Natural killer cell treated with Interleukin-12 subunit alpha and Interleukin-12 subunit beta and Interleukin-15 and Interleukin-18, amount 100 ng/mL, for 72 hours (primary cell): Measurements from ENCODE around the gene HOXB9. TPM values are rescaled to one million over a fixed set of nuclear protein-coding genes. Genes with fewer than 3 reads are reported as not detected.

Experiments used
- ATAC-seq, 2 donors: fragments of 150-1000 bp; cut with Tn5 transposase in 1 of 2; sonication (Bioruptor Pico), chemical (Tn5 transposase) in 1 of 2; 2 replicates each; pipeline ENCODE4 v1.10.0; 2021
- DNase-seq: peaks from one replicate; pipeline ENCODE4 v3.0.0; 2022; ENCODE audit warnings: low spot score
- H3K27ac Mint-ChIP-seq, 2 donors: 1 replicate in 1 of 2; 2 replicates in 1 of 2; pipeline ENCODE4 v1.8.0; 2022; ENCODE audit warnings: mixed read lengths in 2 of 2, mild to moderate bottlenecking in 1 of 2, moderate library complexity in 1 of 2
- H3K27me3 Mint-ChIP-seq, 2 donors: 1 replicate in 1 of 2; 2 replicates in 1 of 2; pipeline ENCODE4 v1.8.0; 2022; ENCODE audit warnings: mixed read lengths in 2 of 2
- H3K36me3 Mint-ChIP-seq: one replicate; pipeline ENCODE4 v1.8.0; 2022; ENCODE audit warnings: mixed read lengths
- H3K4me1 Mint-ChIP-seq, 2 donors: 1 replicate in 1 of 2; 2 replicates in 1 of 2; pipeline ENCODE4 v1.8.0; 2022; ENCODE audit warnings: low read depth in 2 of 2, mixed read lengths in 2 of 2, mild to moderate bottlenecking in 1 of 2
- H3K4me3 Mint-ChIP-seq: one replicate; pipeline ENCODE4 v1.8.0; 2022; ENCODE audit warnings: mixed read lengths
- H3K9me3 Mint-ChIP-seq: 2 replicates; pipeline ENCODE4 v1.8.0; 2022; ENCODE audit warnings: mixed read lengths
- total RNA-seq, 2 donors: library from RNA; stranded (reverse); gene quantifications; one replicate each; pipeline ENCODE4 v1.2.3, GENCODE V29; 2022

The HOXB9 gene
- total RNA-seq, 2 donors from 2014 or later = 0.78 to 2.7 TPM

- Mint-ChIP-seq H3K27ac (no peak overlapping the region), H3K4me3 (no peak overlapping the region), H3K4me1 (peaks cover 6 to 8% of the 10 kb centered on the region in 2 donors), H3K27me3 (peaks cover 33 to 43% of the 10 kb centered on the region in 2 donors), H3K36me3 (no peaks in the 10 kb centered on the region), H3K9me3 (no peaks in the 10 kb centered on the region)
- ATAC-seq (no peak), DNase-seq (no peak)
Measured at GRCh38 chr17:48605409-48605919, 20.7 kb downstream of the HOXB9 start.

GRCh38 chr17:48604770-48605329 is 21.3 kb downstream of the HOXB9 start, which contains the start of gene HOXB6:
Gene HOXB6 (minus strand): TSS chr17:48604986. CDS start chr17:48598150, 6,836 bp downstream.
- Mint-ChIP-seq H3K4me1 (peaks cover 6 to 8% of the 10 kb centered on the region in 2 donors), H3K27me3 (peaks cover 40 to 49% of the 10 kb centered on the region in 2 donors), H3K9me3 (no peaks in the 10 kb centered on the region), H3K27ac (no peak within 1 kb of the TSS), H3K4me3 (peak within 1 kb of the TSS; percentile 52), H3K36me3 (no peaks in the 10 kb centered on the region)
- ATAC-seq (no peak), DNase-seq (no peak)

DNA sequence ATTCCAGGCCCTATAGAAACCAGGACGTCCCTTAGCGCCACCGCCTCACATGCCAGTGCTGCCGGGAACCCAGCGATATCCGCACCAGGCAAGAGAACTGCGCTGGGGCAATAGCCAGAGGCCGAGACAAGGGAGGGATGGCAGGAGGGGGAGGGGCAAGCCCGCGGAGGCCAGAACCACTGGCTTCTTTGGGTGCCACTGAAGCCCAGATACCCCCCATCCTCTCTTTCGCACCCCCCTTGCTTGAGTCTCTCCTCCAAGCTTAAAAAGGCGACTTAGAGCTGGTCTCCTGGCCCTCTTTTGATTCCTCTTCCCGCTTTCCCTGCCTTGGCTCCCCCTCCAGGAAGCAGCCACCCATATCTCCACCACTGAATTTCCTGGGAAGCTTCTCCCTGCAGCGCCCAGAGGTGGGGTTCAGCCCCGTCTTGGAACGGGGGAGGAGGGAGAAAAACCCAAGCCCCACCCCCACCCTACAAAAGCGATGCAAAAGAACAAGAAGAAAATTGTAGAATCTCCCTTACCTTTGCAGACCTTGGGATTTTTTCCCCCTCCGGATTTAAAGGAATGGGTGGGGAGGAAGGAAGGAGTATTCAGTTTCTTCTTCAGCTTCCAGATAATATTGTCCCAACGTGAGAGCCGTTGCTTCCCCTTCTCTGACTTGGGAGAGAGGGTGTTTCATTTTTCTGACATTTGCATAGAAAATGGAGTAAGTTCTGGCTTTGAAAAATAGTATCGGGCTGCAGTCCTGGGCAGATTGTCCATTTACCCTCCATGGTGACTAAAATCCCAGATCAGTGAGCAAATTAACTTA is 22.0 kb downstream of the HOXB9 start:
- H3K27ac Mint-ChIP-seq = no peak overlapping the region
- peaks cover 6 to 8% of the 10 kb centered on the region in 2 donors for H3K4me1 Mint-ChIP-seq
- DNase-seq (no peak), ATAC-seq (no peak)
- H3K36me3 Mint-ChIP-seq = no peaks in the 10 kb centered on the region
- peaks cover 45 to 56% of the 10 kb centered on the region in 2 donors for H3K27me3 Mint-ChIP-seq
- peak overlapping the region; percentile 52 for H3K4me3 Mint-ChIP-seq
- H3K9me3 Mint-ChIP-seq = no peaks in the 10 kb centered on the region

GRCh38 chr17:48601539-48602425 is 24.4 kb downstream of the HOXB9 start:
- H3K36me3 Mint-ChIP-seq = no peaks in the 10 kb centered on the region
- H3K27ac Mint-ChIP-seq = no peak overlapping the region
- no peak overlapping the region for H3K4me3 Mint-ChIP-seq
- no peak for DNase-seq
- H3K9me3 Mint-ChIP-seq = no peaks in the 10 kb centered on the region
- ATAC-seq = no peak
- H3K27me3 Mint-ChIP-seq = peaks cover 48 to 73% of the 10 kb centered on the region in 2 donors
- H3K4me1 Mint-ChIP-seq = peaks cover 19 to 27% of the 10 kb centered on the region in 2 donors

GRCh38 chr17:48601207-48601538 is 25.0 kb downstream of the HOXB9 start:
- Mint-ChIP-seq H3K4me1 (peaks cover 25 to 33% of the 10 kb centered on the region in 2 donors), H3K27me3 (peaks cover 54 to 79% of the 10 kb centered on the region in 2 donors), H3K27ac (no peak overlapping the region), H3K36me3 (no peaks in the 10 kb centered on the region), H3K4me3 (no peak overlapping the region), H3K9me3 (no peaks in the 10 kb centered on the region)
- no peak for DNase-seq
- no peak for ATAC-seq

DNA sequence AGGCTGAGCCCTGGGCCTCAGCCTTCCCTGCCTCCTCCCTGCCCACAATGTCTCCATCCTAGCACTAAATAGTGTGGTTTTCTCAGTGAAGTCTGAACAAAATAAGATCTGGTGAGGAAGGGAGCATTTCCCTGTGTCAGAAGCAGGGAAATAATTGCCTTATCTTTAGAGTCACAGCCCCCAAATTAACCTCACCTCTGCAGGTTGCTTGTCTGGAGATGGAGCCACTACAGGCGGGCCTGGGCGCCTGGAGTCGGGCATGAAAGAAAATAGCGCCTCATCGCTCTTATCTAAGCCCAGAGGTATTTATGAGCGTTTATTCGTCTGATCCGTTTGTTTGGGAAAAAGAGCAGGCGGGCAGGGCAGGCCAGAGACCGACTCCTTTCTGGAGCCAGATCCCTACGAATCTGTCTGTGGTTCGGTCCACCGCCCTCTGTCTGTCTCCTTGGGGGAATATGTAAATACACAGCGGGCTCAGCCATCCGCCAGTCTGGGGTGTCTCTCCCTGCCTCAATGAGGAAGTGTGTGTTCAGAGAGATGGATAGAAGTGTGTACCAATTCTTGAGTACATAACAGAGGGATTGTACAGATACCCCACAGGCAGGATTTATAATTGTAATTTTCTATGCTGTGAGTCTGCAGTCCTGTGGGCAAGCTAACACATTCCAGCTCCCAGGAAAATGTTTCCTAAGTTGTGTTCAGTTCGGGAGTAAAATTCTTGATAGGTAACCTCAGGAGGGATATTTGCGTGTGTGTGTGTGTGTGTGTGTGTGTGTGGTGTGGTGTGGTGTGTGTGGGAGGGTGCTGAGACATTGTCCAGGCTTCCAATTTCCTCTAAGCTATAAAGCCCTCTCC is 25.7 kb downstream of the HOXB9 start:
- ATAC-seq = no peak
- Mint-ChIP-seq H3K4me3 (no peak overlapping the region), H3K4me1 (peaks cover 28 to 40% of the 10 kb centered on the region in 2 donors), H3K27me3 (peaks cover 56 to 81% of the 10 kb centered on the region in 2 donors), H3K27ac (peak overlapping the region in 1 of 2 donors; percentile 22), H3K36me3 (no peaks in the 10 kb centered on the region), H3K9me3 (no peaks in the 10 kb centered on the region)
- no peak for DNase-seq

DNA sequence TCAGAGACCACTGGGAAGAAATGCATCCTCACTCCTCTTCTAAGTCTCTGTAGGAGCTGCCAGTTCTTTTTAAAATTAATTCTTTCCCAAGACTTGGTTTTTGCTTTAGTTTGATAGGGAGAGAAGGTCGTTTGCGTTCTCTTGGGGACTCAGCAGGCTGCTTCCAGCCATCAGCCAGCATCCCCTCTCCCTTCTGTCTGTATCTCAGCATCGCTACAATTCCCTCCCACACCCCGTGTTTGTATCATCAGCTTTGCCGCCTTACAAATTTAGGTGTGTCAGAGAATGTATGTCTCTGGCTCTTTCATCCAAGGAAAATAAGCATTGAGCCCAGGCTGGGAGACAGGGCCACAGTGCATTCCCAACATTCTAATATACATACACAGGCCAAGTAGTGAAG is 26.8 kb downstream of the HOXB9 start:
- H3K4me1 Mint-ChIP-seq = peaks cover 25 to 43% of the 10 kb centered on the region in 2 donors

DNA sequence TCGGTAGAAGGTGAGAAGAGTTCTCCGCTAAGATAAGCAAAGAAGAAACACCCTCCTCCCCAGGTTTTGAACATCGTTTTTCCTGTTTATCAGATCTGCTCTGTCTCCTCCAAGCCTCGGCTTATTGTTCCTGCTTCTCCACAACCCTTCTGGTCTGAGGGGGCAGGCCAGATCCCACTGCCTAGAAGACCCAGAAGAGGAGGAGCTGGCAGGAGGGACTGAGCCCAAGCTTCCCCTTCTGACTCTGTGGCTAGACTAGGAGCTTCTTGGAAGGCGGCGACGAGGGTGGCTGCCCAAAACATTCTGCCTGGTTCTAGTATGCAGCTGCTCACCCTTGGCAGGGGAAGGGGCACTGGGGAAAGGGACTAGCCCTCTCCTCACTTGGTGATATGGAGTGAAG is 27.4 kb downstream of the HOXB9 start:
- Mint-ChIP-seq H3K9me3 (no peaks in the 10 kb centered on the region), H3K4me3 (peak overlapping the region; percentile 83), H3K27me3 (peaks cover 55 to 78% of the 10 kb centered on the region in 2 donors), H3K4me1 (peaks cover 29 to 47% of the 10 kb centered on the region in 2 donors), H3K36me3 (no peaks in the 10 kb centered on the region), H3K27ac (no peak overlapping the region)
- DNase-seq (no peak), ATAC-seq (no peak)

More for the DNA sequence above, 26.8 kb downstream of the HOXB9 start:
- DNase-seq (no peak), ATAC-seq (no peak)
- Mint-ChIP-seq H3K4me3 (peak overlapping the region; percentile 83), H3K27me3 (peaks cover 56 to 79% of the 10 kb centered on the region in 2 donors), H3K9me3 (no peaks in the 10 kb centered on the region), H3K36me3 (no peaks in the 10 kb centered on the region), H3K27ac (no peak overlapping the region)

DNA sequence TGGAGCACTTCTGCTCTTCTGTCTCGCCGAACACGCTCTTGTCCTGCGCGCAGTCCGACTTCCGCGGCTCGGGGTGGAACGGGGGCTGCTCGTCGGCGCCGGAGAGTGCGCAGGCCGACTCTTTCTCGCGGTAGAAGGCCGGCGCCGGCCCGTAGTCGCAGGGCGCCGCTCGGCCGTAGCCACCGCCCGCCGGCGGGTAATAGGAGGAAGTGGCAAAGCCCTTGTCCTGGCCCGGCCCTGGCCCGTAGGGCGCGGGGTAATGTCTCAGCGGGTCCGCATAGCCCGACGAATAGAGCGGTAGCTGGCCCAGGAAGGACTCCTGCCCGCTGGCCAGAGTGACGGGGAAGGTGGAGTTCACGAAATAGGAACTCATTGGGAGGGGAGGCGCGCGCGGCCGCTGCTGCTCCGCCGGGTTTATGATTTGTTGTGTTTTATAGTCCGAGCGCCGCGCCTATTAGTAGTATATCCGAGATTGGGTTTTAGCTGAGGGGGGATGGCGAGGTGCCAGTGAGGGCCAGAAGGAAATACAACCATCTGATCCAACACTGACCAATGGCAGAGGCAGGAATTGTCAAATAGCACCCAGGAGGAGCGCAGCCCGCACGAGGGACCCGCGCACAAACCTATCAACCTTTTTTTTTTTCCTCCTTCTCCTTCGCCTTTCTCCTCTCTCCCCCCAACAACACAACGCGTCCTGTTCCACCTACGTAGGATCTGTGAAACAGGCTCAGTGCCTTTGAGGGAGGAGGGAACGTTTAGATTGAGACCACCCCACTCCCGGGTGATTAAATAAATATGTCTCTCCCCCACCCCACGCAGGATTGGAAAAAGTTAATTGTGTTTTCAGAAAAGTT is 28.2 kb downstream of the HOXB9 start:
- Mint-ChIP-seq H3K4me3 (peak overlapping the region; percentile 83), H3K36me3 (no peaks in the 10 kb centered on the region), H3K4me1 (peaks cover 36 to 48% of the 10 kb centered on the region in 2 donors), H3K27me3 (peaks cover 54 to 71% of the 10 kb centered on the region in 2 donors), H3K9me3 (no peaks in the 10 kb centered on the region), H3K27ac (peak overlapping the region; percentile 63 to 80)
- DNase-seq = peak; percentile 72
- peak; percentile 74 to 77 for ATAC-seq

DNA sequence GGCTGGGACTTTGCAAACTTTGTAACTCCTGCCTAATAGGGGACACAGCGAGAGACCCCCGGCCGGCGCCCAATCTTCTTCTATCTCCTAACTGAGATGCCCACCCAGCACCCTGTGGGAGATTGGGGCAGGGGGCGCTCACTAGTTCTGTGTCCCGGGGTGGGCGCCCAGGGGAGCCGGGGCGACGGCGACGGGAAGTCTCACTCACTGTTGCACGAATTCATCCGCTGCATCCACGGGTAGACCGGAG is 28.7 kb downstream of the HOXB9 start:
- Mint-ChIP-seq H3K4me3 (peak overlapping the region; percentile 83), H3K27ac (peak overlapping the region; percentile 63 to 80), H3K36me3 (no peaks in the 10 kb centered on the region), H3K9me3 (no peaks in the 10 kb centered on the region), H3K27me3 (peaks cover 59 to 66% of the 10 kb centered on the region in 2 donors), H3K4me1 (peaks cover 42 to 54% of the 10 kb centered on the region in 2 donors)
- ATAC-seq (no peak), DNase-seq (no peak)

DNA sequence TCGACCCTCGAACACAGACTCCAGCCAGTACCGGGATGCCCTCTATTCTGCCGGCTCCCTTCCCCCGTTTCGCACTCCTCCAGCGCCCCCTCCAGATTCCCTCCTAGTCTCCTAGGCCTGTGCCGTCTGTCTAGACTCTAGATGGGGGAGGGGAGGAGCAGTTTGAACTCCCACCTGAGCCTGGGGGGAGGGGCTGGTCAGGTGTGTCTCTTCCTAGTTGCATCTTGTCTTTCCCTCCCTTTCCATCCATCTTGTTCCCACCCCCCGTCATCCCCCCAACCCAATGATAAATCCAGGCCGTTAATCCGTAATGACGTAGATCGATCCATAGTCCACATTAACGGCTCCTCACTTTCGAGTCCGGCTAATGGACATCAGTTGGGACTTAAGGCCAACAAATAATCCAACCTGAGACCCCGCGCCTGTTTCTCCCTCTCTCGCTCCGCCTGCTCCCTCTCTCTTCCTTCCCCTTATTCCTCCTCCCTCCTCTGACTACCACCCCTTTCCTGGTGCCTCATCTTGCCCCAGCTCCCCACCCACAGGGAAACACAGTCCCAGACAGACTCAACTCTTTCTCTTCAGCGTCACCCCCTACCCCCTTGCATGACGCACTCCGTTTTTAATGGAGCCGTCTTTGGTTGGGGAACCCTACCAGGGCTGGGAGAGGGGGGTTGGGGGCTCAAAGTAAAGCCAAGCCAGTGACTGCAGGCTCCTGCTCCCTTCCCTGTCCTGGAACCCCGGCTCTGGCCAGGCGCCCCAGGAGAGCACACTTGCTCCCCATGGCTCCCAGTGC is 29.2 kb downstream of the HOXB9 start:
- no peak for DNase-seq
- Mint-ChIP-seq H3K27me3 (peaks cover 60 to 67% of the 10 kb centered on the region in 2 donors), H3K36me3 (no peaks in the 10 kb centered on the region), H3K27ac (peak overlapping the region; percentile 63 to 80), H3K4me3 (peak overlapping the region; percentile 83), H3K9me3 (no peaks in the 10 kb centered on the region), H3K4me1 (peaks cover 42 to 55% of the 10 kb centered on the region in 2 donors)
- no peak for ATAC-seq
